ENCODE measurements around the gene GRIK3. TPM values are rescaled to one million over a fixed set of nuclear protein-coding genes. Genes with fewer than 3 reads are reported as not detected.

The GRIK3 gene
- total RNA-seq, 6 experiments from 2014 or later: not detected

GRCh38 chr1:36807262-36807661 lies 227.1 kb downstream of the GRIK3 start:
- Mint-ChIP-seq H3K27me3 (ENCODE audit: insufficient read depth) (peaks cover 3% of the 10 kb centered on the region), H3K9me3 (peaks cover 50% of the 10 kb centered on the region), H3K36me3 (ENCODE audit: low read depth) (no peaks in the 10 kb centered on the region), H3K4me3 (no peak overlapping the region), H3K27ac (no peak overlapping the region), H3K4me1 (ENCODE audit: low read depth) (no peaks in the 10 kb centered on the region)
- DNase-seq: no peak
- TF ChIP-seq CTCF (IDR thresholded peaks at IDR 0.05): no peak

GRCh38 chr1:36805979-36806640 lies 228.2 kb downstream of the GRIK3 start:
- Mint-ChIP-seq H3K27me3 (ENCODE audit: insufficient read depth) (peaks cover 3% of the 10 kb centered on the region), H3K27ac (no peak overlapping the region), H3K9me3 (peaks cover 56% of the 10 kb centered on the region), H3K4me3 (no peak overlapping the region), H3K36me3 (ENCODE audit: low read depth) (no peaks in the 10 kb centered on the region), H3K4me1 (ENCODE audit: low read depth) (no peaks in the 10 kb centered on the region)
- no peak for TF ChIP-seq CTCF (IDR thresholded peaks at IDR 0.05)
- DNase-seq: no peak

- peaks cover 55% of the 10 kb centered on the region for H3K9me3 Mint-ChIP-seq
- H3K36me3 Mint-ChIP-seq (ENCODE audit: low read depth): no peaks in the 10 kb centered on the region
- no peak overlapping the region for H3K4me3 Mint-ChIP-seq
- H3K27ac Mint-ChIP-seq: no peak overlapping the region
- no peak for TF ChIP-seq CTCF (IDR thresholded peaks at IDR 0.05)
- H3K27me3 Mint-ChIP-seq (ENCODE audit: insufficient read depth): peaks cover 3% of the 10 kb centered on the region
- DNase-seq: no peak
- H3K4me1 Mint-ChIP-seq (ENCODE audit: low read depth): no peaks in the 10 kb centered on the region
Observed at GRCh38 chr1:36804669-36805314, 229.5 kb downstream of the GRIK3 start.

GRCh38 chr1:36803868-36804570 lies 230.3 kb downstream of the GRIK3 start:
- Mint-ChIP-seq H3K36me3 (ENCODE audit: low read depth) (no peaks in the 10 kb centered on the region), H3K9me3 (peaks cover 55% of the 10 kb centered on the region), H3K27me3 (ENCODE audit: insufficient read depth) (peaks cover 3% of the 10 kb centered on the region), H3K4me1 (ENCODE audit: low read depth) (no peaks in the 10 kb centered on the region), H3K4me3 (no peak overlapping the region), H3K27ac (no peak overlapping the region)
- no peak for DNase-seq
- no peak for TF ChIP-seq CTCF (IDR thresholded peaks at IDR 0.05)

GRCh38 chr1:36802018-36802417 lies 232.3 kb downstream of the GRIK3 start:
- no peaks in the 10 kb centered on the region for H3K36me3 Mint-ChIP-seq (ENCODE audit: low read depth)
- H3K4me3 Mint-ChIP-seq: no peak overlapping the region
- no peak overlapping the region for H3K27ac Mint-ChIP-seq
- no peak for TF ChIP-seq CTCF (IDR thresholded peaks at IDR 0.05)
- peaks cover 3% of the 10 kb centered on the region; the same call in 1 of the 2 replicates for H3K27me3 Mint-ChIP-seq (ENCODE audit: insufficient read depth)
- H3K9me3 Mint-ChIP-seq: peaks cover 55% of the 10 kb centered on the region
- no peaks in the 10 kb centered on the region for H3K4me1 Mint-ChIP-seq (ENCODE audit: low read depth)
- no peak for DNase-seq

Measured in HFFc6 (cell line).